Measurements from ENCODE around the gene OR9A2.
A peak's percentile ranks its signal among the peaks of the same experiment; 100 is the strongest.

Gene OR9A2, protein sequence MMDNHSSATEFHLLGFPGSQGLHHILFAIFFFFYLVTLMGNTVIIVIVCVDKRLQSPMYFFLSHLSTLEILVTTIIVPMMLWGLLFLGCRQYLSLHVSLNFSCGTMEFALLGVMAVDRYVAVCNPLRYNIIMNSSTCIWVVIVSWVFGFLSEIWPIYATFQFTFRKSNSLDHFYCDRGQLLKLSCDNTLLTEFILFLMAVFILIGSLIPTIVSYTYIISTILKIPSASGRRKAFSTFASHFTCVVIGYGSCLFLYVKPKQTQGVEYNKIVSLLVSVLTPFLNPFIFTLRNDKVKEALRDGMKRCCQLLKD

DNA sequence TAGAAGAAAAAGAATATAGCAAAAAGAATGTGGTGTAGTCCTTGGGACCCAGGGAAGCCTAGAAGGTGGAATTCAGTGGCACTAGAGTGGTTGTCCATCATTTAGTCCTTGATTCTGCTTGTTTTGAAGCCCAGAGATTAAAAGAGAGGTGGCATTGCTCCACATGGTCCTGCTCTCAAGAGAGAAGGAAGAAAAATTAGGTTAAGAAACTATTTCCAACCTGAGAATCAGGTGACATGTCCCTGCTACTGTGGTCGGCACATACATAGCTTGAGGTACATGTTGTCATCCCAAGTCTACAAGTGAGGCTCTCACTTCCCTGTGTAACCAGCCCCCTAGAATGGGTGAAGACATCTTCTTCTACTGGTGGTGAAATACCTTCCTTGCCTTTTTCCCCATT lies at the start of gene OR9A2:
Gene OR9A2 (minus strand): TSS at position 101 of the 400 bp plus-strand sequence. CDS start 0 bp downstream, at position 101.
- no peak for DNase-seq

GRCh38 chr7:143074141-143074540 lies 47.2 kb upstream of the OR9A2 start:
- no peak for DNase-seq

GRCh38 chr7:143073556-143073955 lies 46.6 kb upstream of the OR9A2 start:
- DNase-seq: no peak

GRCh38 chr7:143069912-143070500 lies 43.1 kb upstream of the OR9A2 start:
- no peak for DNase-seq

DNA sequence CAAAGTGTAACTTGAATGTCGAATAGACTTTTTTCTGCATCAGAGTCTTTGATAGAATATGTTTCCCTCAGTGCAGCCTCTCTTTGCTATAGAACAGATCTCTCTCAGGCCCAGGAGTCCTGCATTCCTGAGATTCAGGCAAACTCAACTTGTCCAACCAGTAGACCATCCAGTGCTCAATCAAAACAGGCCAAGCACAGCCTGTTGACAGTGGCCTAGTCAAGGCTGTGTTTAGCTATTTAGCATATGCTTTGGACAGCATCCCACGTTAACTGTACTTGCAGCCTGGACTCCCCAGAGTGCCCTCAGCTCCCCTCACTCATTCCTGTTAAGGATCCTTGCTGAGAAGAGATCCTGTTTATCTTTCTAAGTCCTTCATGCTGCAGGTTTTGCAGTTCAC lies 41.5 kb upstream of the OR9A2 start:
- no peak for DNase-seq

DNA sequence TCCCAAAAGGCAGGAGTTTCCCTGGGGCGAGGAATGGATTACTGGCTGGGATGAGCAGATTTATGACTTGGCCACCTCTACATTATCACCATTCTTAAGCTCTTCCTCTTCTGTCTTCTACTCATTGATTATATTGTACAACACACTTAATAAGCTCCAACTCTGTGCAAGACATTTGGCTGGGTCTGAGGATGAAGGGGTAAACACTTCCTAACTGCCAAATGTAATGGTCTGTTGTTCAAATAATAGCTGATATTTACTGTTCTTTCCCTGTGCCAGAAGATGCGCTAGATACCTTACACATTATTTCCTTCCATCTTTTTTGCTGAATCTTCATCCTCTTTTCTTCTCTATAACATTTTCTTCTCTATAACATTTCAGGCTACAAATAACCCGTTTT lies 36.8 kb upstream of the OR9A2 start:
- no peak for DNase-seq

DNA sequence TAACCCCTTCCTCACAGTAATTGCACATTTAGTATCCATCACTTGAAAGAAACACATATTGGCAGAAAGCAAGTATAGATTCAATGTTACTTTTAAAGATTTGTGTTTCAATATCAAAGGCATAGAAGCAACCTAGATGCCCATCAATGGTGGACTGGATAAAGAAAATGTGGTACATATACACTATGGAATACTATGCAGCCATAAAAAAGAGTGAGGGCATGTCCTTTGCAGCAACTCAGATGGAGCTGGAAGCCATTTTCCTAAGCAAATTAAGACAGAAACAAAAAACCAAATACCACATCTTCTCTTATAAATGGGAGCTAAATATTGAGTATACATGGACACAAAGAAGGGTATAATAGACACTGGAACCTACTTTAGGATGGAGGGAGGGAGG lies 28.8 kb upstream of the OR9A2 start:
- no peak for DNase-seq

GRCh38 chr7:143054621-143055020 lies 27.7 kb upstream of the OR9A2 start:
- no peak for DNase-seq

GRCh38 chr7:143052041-143052440 lies 25.1 kb upstream of the OR9A2 start, which contains the start of gene OR6V1:
Gene OR6V1, plus strand, starts transcription at chr7:143052341. Its CDS starts 0 bp downstream, at chr7:143052341.
- no peak for DNase-seq

- DNase-seq: no peak
Observed at GRCh38 chr7:143050931-143051330, 24.0 kb upstream of the OR9A2 start.

DNA sequence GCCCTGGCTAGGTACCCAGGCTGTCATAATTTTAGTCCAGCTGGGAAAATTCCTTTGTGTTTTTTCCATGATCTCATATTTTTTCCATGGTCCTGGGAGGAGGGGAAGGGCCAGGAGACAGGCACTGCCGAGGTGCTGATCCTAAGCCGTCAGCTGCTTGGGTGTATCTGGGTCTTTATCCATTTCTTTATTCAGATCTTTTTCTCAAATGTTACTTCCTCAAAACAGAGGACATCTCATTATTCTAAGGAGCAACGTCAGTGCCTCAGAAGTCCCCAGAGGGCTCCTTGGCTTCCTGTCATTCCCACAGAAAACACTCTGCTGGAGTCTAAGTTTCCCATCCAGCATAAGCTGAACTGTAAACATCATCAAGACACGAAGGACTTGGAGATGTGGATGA lies 22.4 kb upstream of the OR9A2 start:
- DNase-seq: no peak

GRCh38 chr7:143048827-143049226 lies 21.9 kb upstream of the OR9A2 start:
- DNase-seq: no peak

GRCh38 chr7:143047326-143047725 lies 20.4 kb upstream of the OR9A2 start:
- no peak for DNase-seq

DNA sequence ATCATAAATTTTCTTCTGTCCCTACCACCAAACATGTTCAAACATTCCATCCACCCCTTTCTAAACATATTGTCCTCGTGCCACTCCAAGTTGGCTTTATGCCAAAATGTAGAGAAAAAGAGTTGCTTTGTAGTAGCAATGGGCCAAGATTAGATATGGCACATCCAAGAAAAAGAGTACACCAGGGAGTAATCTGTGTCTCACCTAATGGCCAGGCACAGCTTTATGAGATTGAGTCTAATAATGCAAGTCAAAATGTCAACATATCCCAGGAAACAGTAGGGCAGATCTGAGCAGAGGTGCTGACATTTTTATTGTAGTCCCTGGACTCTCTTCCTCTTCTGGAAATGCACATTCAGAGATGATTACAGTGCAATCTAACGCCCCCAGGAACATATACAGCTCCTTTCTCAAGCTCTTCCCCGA lies 19.5 kb upstream of the OR9A2 start:
- DNase-seq: no peak

- peak; percentile 26 for DNase-seq
Observed at GRCh38 chr7:143043391-143043790, 16.5 kb upstream of the OR9A2 start.

DNA sequence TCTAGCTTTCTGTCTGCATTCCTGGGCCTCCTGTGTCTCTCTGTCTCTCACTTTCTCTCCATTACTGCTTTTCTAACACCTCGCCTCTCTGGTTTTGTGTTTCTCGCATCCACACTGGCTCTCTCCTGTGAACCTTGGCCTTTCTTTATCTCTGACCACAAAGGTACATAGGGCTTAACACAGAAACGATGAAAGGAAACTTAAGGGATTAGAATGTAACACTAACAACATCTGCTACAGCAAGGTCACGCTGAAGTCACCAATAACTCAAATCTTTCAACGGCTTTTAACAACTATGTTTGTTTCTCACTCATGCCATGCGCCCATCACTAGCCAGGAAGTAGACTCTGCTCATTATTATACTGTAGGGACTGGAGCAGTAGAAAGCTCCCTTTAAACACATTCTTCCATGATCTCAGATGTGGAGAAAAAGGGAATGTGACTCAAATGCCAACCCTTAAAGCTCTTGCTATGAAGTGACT lies 15.9 kb upstream of the OR9A2 start:
- peak; percentile 26 for DNase-seq

GRCh38 chr7:143042159-143042789 lies 15.3 kb upstream of the OR9A2 start:
- peak; percentile 42 for DNase-seq

DNA sequence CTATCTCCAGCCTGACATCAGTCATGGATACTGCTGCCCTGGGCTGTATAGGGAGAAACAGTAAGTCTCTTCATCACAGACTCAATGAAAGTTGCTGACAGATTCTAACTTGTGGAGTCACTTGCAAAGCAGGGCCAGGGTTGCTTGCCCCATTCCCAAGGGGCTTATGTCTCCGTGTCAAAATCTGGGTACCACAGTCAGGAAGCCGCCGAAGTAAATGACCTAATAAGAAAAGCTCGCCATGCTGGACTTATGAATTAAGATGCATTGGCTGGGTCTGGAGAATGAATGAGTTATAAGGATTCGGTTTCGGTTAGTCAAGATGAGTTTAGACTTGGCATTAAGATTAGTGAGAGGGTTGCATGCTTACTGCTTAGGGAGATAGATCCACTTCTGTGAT lies 14.4 kb upstream of the OR9A2 start:
- peak; percentile 26 for DNase-seq

DNA sequence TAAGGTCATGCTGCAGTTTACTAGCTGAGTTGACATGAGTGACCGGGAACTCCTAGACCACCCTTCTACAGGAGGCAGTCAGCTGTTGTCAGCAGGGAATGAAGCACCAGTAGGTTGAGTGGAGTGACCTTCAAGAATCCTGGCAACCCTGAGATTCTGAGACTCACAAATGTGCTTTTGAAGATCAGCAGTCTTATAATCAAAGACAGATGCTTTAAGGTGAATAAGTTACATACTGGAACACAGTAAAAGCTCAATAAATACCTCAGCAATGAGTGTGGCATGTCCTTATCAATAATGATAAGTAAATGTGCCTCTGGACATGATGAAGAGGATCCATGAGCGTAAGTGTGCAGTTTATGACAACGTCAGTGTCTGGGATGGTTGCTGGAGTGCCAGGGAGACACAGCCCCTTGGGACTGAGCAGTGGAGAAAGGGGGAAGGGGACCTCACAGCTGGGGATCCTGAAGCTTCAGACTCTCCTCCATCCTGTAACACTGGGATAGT lies 13.3 kb upstream of the OR9A2 start:
- DNase-seq: no peak

- DNase-seq: no peak
Observed at GRCh38 chr7:143038635-143039034, 11.7 kb upstream of the OR9A2 start.

- no peak for DNase-seq
Observed at GRCh38 chr7:143027683-143028082, 751 bp upstream of the OR9A2 start.

GRCh38 chr7:143025371-143025770 lies 1.6 kb downstream of the OR9A2 start:
- no peak for DNase-seq

GRCh38 chr7:143023047-143023446 lies 3.9 kb downstream of the OR9A2 start:
- no peak for DNase-seq

GRCh38 chr7:143018931-143019330 lies 8.0 kb downstream of the OR9A2 start:
- no peak for DNase-seq

Measured in fibroblast of skin of right biceps (primary cell).